ENCODE results near the gene PROS1. TPM values are rescaled to one million over a fixed set of nuclear protein-coding genes. Genes with fewer than 3 reads are reported as not detected.
"Not testable (repeated sequence)": the region's sequence is repeated elsewhere in the genome, so short reads cannot be mapped to it uniquely, and the experiment has no call there.

The PROS1 gene
- total RNA-seq, 1 donor from 2014 or later = 1.1 TPM

DNA sequence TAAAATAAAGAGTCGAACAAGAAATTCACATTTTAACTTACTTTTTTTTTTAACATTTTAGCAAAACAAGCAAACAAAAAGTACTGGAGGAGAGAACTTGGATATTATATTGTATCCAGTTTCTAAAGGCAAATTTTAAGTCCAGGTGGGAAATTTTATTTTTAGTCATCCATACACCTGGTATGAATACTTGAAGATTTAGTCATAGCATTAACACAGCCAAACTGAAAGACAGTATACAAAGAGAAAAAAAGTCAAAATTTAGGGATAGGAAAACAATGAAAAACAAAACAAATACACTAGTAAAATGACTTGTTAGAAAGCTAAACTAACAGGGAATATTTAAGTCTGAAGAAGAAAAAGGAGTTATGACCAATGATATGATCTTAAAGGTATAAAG lies 69.1 kb downstream of the PROS1 start:
- intact Hi-C loops (cut with micrococcal nuclease) = no loop called here

DNA sequence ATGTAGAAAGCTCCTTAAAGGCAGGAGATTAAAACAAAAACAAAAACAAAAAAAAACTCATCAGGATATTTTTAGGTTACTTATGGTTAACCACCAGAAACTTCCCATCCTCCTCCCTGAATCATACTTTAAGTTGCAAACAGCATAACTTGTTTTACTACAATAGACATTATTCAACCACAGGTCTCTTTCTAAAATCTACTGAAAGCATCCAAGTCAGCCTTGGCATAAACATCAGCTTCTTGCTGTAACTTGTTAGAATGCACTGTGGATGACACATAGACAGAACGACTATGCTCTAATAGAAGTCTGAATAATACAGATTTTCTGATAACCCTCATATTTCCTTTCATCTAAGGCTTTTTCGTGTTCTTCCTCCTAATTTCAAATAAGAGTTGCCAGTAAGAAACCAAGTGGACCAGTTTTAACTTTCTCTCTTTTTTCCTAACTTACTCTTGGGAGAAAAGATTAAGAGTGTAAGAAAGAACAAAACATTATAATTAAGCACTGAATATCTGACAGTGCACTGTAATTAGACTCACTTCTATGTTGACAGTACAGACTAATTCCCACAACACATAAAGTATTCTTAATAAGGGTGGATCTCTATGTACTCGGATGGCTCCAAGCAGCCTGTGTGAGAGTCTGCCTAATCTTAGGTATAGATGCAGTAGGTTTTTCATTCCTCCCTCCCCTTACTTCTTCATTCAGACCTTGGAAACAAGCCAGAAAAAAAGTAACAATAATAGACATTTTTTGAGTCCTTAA lies 95.3 kb downstream of the PROS1 start:
- intact Hi-C loops (cut with micrococcal nuclease) = not testable (repeated sequence)

DNA sequence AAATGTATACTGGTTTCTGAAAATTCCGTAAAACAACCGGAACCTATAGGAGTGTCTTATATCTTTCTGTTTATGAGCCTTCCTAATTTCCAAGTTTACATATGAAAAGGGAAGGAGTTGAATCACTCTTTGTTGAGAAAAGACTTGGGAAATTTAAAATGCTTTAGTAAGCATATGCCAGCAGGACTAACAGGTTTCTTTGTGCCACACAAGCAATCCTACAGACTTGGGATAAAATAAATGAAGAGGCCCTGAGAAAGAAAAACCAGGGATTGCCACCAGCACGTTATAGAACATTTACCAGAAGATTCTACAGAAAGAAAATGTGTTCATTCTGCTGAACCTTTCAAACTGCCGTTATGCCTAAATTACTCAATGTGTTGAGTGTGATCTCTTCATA lies 96.3 kb downstream of the PROS1 start:
- intact Hi-C loops (cut with micrococcal nuclease) = not testable (repeated sequence)

DNA sequence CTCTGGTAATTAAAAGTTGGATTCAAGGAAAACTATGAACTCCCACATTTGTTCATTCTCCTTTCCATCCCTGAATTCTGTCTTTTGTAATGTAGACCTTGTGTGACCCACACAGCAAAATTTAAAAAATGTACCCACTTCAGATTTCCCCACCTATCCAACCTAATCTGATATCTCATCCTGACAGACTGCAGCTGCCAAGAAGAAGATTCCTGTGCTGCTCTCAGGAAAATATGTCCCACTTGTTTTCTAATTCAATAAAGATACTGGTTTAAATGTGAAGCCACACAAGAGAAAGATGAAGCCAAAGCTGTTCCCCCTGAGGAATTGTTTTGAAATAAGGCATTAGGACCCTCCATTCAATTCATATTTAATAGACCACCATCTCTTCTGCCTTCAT lies 100.3 kb downstream of the PROS1 start:
- intact Hi-C loops (cut with micrococcal nuclease) = not testable (repeated sequence)

DNA sequence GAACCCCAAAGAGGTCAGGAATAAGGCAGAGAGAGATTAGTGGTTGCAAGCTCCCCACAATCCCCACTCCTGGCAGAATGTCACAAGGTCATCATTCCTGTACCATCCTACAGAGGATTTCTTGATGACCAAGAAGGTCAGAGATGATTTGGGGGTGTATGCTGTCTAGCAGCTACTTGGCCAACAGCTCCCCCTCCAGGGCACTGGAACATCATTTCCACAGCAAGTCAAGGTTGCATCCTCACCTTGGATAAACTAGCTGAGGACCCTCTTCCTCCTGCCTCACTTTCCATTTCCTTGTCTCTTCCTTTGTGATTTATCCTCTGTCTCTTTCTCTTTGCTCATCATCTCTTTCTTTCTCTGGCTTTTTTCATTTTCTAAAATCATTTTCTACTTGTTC lies 106.3 kb downstream of the PROS1 start:
- intact Hi-C loops (cut with micrococcal nuclease) = no loop called here

DNA sequence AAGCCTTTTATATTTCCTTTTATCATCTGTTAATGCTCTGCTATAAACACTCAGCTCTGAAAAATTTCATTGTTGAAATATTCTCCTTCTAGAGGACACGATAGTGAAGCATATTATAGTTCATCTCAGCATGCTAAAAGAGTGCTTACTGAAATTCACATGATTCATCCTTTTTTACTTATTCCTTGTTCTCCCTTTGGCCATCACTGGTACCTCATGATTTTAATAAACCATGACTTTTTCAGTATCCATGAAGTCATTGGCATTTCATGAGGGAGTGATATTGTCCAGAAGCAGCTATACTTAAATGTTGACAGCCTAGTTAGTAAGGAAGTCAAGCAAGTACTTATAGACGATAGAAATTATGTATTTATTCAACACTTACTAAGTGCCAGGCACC lies 112.7 kb downstream of the PROS1 start:
- intact Hi-C loops (cut with micrococcal nuclease) = no loop called here

DNA sequence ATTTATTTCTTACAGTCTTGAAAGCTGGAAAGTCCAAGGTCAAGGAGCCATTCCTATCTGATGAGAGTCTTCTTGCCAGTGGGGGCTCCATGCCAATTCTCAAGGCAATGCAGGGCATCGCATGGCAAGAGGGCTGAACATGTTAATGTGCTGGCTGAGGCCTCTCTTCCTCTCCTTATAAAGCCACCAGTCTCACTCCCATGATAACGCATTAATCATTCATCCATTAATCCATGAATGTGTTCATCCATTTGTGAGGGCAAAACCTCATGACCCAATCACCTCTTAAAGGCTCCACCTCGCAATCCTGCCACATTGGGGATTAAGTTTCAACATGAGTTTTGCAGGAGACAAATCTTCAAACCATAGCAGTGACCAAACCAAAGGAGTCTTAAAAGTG lies 118.3 kb downstream of the PROS1 start:
- intact Hi-C loops (cut with micrococcal nuclease) = no loop called here

DNA sequence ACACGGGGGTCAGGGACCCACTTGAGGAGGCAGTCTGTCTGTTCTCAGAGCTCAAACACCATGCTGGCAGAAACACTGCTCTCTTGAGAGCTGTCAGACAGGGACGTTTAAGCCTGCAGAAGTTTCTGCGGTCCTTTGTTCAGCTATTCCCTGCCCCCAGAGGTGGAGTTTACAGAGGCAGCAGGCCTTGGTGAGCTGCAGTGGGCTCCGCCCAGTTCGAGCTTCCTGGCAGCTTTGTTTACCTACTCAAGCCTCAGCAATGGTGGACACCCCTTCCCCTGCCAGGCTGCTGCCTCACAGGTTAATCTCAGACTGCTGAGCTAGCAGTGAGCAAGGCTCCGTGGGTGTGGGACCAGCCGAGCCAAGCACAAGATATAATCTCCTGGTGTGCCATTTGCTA lies 121.5 kb downstream of the PROS1 start:
- intact Hi-C loops (cut with micrococcal nuclease) = not testable (repeated sequence)

DNA sequence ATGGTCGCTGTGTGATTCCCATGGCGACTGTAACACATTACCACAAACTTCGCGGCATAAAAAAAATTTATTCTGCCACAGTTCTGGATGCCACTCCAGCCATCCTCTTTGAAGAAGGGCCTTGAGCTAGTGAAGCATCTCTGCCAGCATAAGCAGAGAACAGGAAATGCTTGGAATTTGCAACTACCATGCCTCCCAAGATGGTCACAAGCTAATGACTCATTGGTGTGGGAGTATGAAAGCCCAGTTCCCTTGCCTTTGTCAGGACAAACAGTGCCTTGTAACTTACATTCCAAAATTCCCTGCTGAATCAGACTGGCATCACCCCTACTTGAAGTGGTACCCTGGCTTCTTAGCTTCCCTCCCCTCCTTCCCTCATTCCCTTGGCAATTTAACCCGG lies 129.7 kb downstream of the PROS1 start:
- intact Hi-C loops (cut with micrococcal nuclease) = no loop called here

DNA sequence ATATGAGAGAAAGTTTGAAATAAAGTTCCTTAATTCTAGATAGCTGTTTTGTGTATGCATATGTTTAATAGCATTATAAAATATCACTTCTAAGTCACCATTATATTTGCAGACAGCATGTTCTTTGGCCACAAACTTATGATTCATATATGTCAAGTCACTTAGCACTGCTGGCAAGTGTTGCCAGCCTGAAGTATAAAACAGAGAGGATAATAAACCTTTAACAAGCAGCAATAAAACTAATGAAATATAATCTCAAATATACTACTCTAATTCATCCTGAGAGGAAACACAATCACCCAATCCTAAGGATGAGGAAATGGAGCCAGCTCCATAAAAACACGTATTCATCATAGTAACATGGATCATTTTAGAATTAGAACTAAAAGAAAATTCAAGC lies 134.5 kb downstream of the PROS1 start:
- intact Hi-C loops (cut with micrococcal nuclease) = not testable (repeated sequence)

Other genes with a start within 250 kb of the PROS1 start
- gene ARL13B, start 6.3 kb upstream of the PROS1 start, total RNA-seq = 9.6 and 10.8 TPM in 2 replicates
- not detected in 2 replicates for gene STX19, start 54.7 kb upstream of the PROS1 start, total RNA-seq
- gene DHFR2, start 89.0 kb upstream of the PROS1 start, total RNA-seq = 7.9 and 9.2 TPM in 2 replicates
- 16.4 and 20.8 TPM in 2 replicates for gene NSUN3, start 89.2 kb upstream of the PROS1 start, total RNA-seq